GM12878 (cell line): Measurements from ENCODE around the gene TTC8. TPM values are rescaled to one million over a fixed set of nuclear protein-coding genes. Genes with fewer than 3 reads are reported as not detected.

ENCODE experiments used
- ATAC-seq: fragments of 200-7000 bp; cut with Tn5 transposase; 3 replicates; pipeline ENCODE4 v1.9.1; 2020; ENCODE audit warnings: mild to moderate bottlenecking, moderate library complexity
- BruUV-seq: library from RNA; stranded (reverse); fragments of 400-500 nt; replicated peaks from 2 replicates; lab custom pipeline; 2021; lab: Mats Ljungman, UMichigan
- CTCF ChIA-PET: fragments of 300-600 bp; sonication (Branson Sonifier 250); formaldehyde crosslinking; extraction: SDS; loops from one replicate; lab custom pipeline; 2021; ENCODE audit warnings: inconsistent platforms; lab: Yijun Ruan, JAX
- POLR2A ChIA-PET: fragments of 350-600 bp; formaldehyde crosslinking; extraction: SDS; loops from one replicate; lab custom pipeline; 2021; ENCODE audit warnings: inconsistent platforms; lab: Charles Lee
- RAD21 ChIA-PET: fragments of 300-600 bp; sonication (Branson Sonifier 250); formaldehyde crosslinking; loops from one replicate; lab custom pipeline; 2023; ENCODE audit warnings: antibody characterized with exemption; ENCODE audit not compliant: unreplicated experiment; lab: Charles Lee
- SMC1A ChIA-PET: fragments of 300-600 bp; sonication (Branson Sonifier 250); formaldehyde crosslinking; loops from one replicate; lab custom pipeline; 2023; ENCODE audit not compliant: unreplicated experiment, uncharacterized antibody; lab: Charles Lee
- DNase-seq: peaks from one replicate; pipeline ENCODE4 v3.0.0-alpha.2; 2011; ENCODE audit warnings: low read depth, low spot score
- FAIRE-seq: peaks from 3 replicates; lab custom pipeline; 2011; peaks lifted over from hg19 to GRCh38; lab: Jason Lieb, UNC
- H2AFZ ChIP-seq: 2 replicates; pipeline ENCODE4 v1.6.0; 2011; ENCODE audit warnings: low read depth, low read length, control low read depth; ENCODE audit not compliant: control insufficient read depth
- H3K27ac ChIP-seq: 2 replicates; pipeline ENCODE4 v1.5.1; 2011; ENCODE audit warnings: control low read depth; ENCODE audit not compliant: control insufficient read depth, insufficient read depth
- H3K27me3 ChIP-seq, 2 experiments: replicated peaks in 1 of 2; 2 replicates each; pipeline versions ENCODE4 v1.6.0 to v1.6.1; 2011; ENCODE audit warnings: low read length in 1 of 2; ENCODE audit not compliant: control insufficient read depth in 2 of 2, insufficient read depth in 2 of 2
- H3K36me3 ChIP-seq, 2 experiments: 2 replicates each; pipeline ENCODE4 v1.5.1; 2011; ENCODE audit warnings: low read length in 1 of 2; ENCODE audit not compliant: control insufficient read depth in 2 of 2, insufficient read depth in 2 of 2
- H3K4me1 ChIP-seq: 2 replicates; pipeline ENCODE4 v1.6.1; 2011; ENCODE audit warnings: mild to moderate bottlenecking, low read length, moderate library complexity, mixed read lengths; ENCODE audit not compliant: control insufficient read depth, insufficient read depth
- H3K4me2 ChIP-seq: 2 replicates; pipeline ENCODE4 v1.6.0; 2011; ENCODE audit warnings: control low read depth; ENCODE audit not compliant: control insufficient read depth, insufficient read depth
- H3K4me3 ChIP-seq: fragments of 200-600 bp; sonication (generic); 2 replicates; pipeline ENCODE4 v1.5.1; 2016
- H3K79me2 ChIP-seq: 2 replicates; pipeline ENCODE4 v1.6.0; 2011; ENCODE audit warnings: low read length; ENCODE audit not compliant: control insufficient read depth, insufficient read depth
- H3K9ac ChIP-seq: 2 replicates; pipeline ENCODE4 v1.8.0; 2011; ENCODE audit warnings: low read length, control low read depth, mixed read lengths; ENCODE audit not compliant: control insufficient read depth, insufficient read depth
- H3K9me3 ChIP-seq: replicated peaks from 3 replicates; pipeline ENCODE4 v1.5.1; 2011; ENCODE audit warnings: mild to moderate bottlenecking, low read length; ENCODE audit not compliant: control insufficient read depth, insufficient read depth
- H4K20me1 ChIP-seq: 2 replicates; pipeline ENCODE4 v1.6.0; 2011; ENCODE audit not compliant: control insufficient read depth, insufficient read depth
- BMI1 ChIP-seq: fragments of 450-650 bp; IDR thresholded peaks from 2 replicates; pipeline ENCODE4 v1.6.1; 2016; ENCODE audit warnings: mild to moderate bottlenecking, moderate library complexity, borderline replicate concordance
- CHD1 ChIP-seq: IDR thresholded peaks from 2 replicates; pipeline ENCODE4 v1.6.1; 2012; ENCODE audit warnings: low read depth, low read length, improper control_type of control experiment
- CUX1 ChIP-seq: IDR thresholded peaks from 2 replicates; pipeline ENCODE4 v1.6.1; 2012; ENCODE audit warnings: improper control_type of control experiment, low read depth, low read length; ENCODE audit not compliant: insufficient replicate concordance
- KDM1A ChIP-seq: fragments of 200-600 bp; sonication (generic); IDR thresholded peaks from 2 replicates; pipeline ENCODE4 v1.6.1; 2016; ENCODE audit warnings: borderline replicate concordance
- MXI1 ChIP-seq: fragments of 150-350 bp; IDR thresholded peaks from 2 replicates; pipeline ENCODE4 v1.6.1; 2011; ENCODE audit warnings: low read depth, mild to moderate bottlenecking, inconsistent platforms, low read length, improper control_type of control experiment
- RBBP5 ChIP-seq: fragments of 200-600 bp; sonication (generic); conservative IDR thresholded peaks from 2 replicates; pipeline ENCODE4 v1.6.1; 2016
- TCF12 ChIP-seq: IDR thresholded peaks from 2 replicates; pipeline ENCODE4 v1.6.1; 2011; ENCODE audit warnings: low read depth, mild to moderate bottlenecking, low read length
- USF2 ChIP-seq: IDR thresholded peaks from 2 replicates; pipeline ENCODE4 v1.6.1; 2011; ENCODE audit warnings: low read depth, low read length, improper control_type of control experiment, borderline replicate concordance
- WGBS: methylation state at CpG from one replicate; pipeline ENCODE4 v1.1.6; 2016; ENCODE audit warnings: low lambda C conversion rate; ENCODE audit not compliant: insufficient replicate concordance, insufficient coverage; ENCODE audit errors: missing lambda C conversion rate; 5-methylcytosine and 5-hydroxymethylcytosine counted together
- in situ Hi-C: fragments of 300-500 bp; cut with MboI; formaldehyde crosslinking; loops from 9 replicates; pipeline ENCODE4 v1.14.3; 2018; ENCODE audit warnings: mixed read lengths
- intact Hi-C: fragments of 100-400 bp; cut with micrococcal nuclease; formaldehyde crosslinking; loops from one replicate; pipeline ENCODE4 v1.14.2; 2022; ENCODE audit not compliant: unreplicated experiment
- polyA plus RNA-seq, 11 experiments: library from polyadenylated mRNA; depleted of rRNA in 4 of 11; unstranded in 6 of 11; stranded (reverse) in 5 of 11; fragments of >200 nt; fragmentation: Nextera tagmentation in 4 of 11; fragmentation: Illumina TruSeq in 1 of 11; extraction: Ambion mirVana in 4 of 11; extraction: Trizol in 1 of 11; gene quantifications; 1 replicate in 1 of 11; 2 replicates in 10 of 11; pipeline versions ENCODE4 v1.2.1 to v1.2.3, GENCODE V29; 2011 to 2016; ENCODE audit warnings: inconsistent platforms in 2 of 11, missing spikeins in 2 of 11, low read depth in 1 of 11
- total RNA-seq, 4 experiments: library from RNA; depleted of rRNA in 3 of 4; stranded (reverse); fragments of >200 nt in 3 of 4; fragmentation: Illumina TruSeq in 1 of 4; extraction: Trizol in 1 of 4; gene quantifications; 2 replicates each; pipeline versions ENCODE4 v1.2.1 to v1.2.3, GENCODE V29; 2013 to 2021

The TTC8 gene
- total and polyA plus RNA-seq, 10 of the 15 experiments (the other 5 are each of a cell fraction or from before 2014, with no cell fraction given) = 1.5 to 4.6 (median 2.5) TPM

GRCh38 chr14:88844980-88845491 lies 20.6 kb downstream of the TTC8 start (continued):
- TF ChIP-seq BMI1 = no peak
- no peak for TF ChIP-seq KDM1A
- TF ChIP-seq MXI1 = no peak
- no peak for TF ChIP-seq CUX1
- no peak for TF ChIP-seq USF2
- TF ChIP-seq TCF12 = no peak

GRCh38 chr14:88848571-88848970 lies 24.1 kb downstream of the TTC8 start:
- TF ChIP-seq RBBP5 (no peak), CHD1 (no peak)
- WGBS = 86% methylated on average over 1 of the region's 1 CpG
- FAIRE-seq = no peak
- intact Hi-C loops = no loop called here
- ChIA-PET CTCF (no interaction called here), POLR2A (interaction anchor here (0.6 kb wide), 1 partner anchor 1403 kb away, joined by 4 read pairs; no protein-coding TSS in a partner anchor), SMC1A (no interaction called here), RAD21 (no interaction called here)
- H2AFZ ChIP-seq = no peak overlapping the region
- H3K27me3 ChIP-seq = no peaks in the 10 kb centered on the region
- no TSS peak for BruUV-seq
- H3K9me3 ChIP-seq = no peaks in the 10 kb centered on the region
- H4K20me1 ChIP-seq = no peaks in the 10 kb centered on the region
- no peak overlapping the region for H3K4me3 ChIP-seq
- no peak for ATAC-seq
- H3K9ac ChIP-seq = no peak overlapping the region
- no peaks in the 10 kb centered on the region for H3K36me3 ChIP-seq
- no peak for DNase-seq
- no peaks in the 10 kb centered on the region for H3K79me2 ChIP-seq
- no peaks in the 10 kb centered on the region for H3K4me1 ChIP-seq
- no peak overlapping the region for H3K4me2 ChIP-seq
- in situ Hi-C loops = no loop called here
- no peak overlapping the region for H3K27ac ChIP-seq
